HFFc6 (cell line): ENCODE data around the gene TNS3. TPM values are rescaled to one million over a fixed set of nuclear protein-coding genes. Genes with fewer than 3 reads are reported as not detected.
A peak's percentile ranks its signal among the peaks of the same experiment; 100 is the strongest.
"Not testable (repeated sequence)": the region's sequence is repeated elsewhere in the genome, so short reads cannot be mapped to it uniquely, and the experiment has no call there.

Experiments used
- DNase-seq: peaks from one replicate; pipeline ENCODE4 v3.0.0-alpha.2; 2018
- H3K27ac Mint-ChIP-seq: 2 replicates; pipeline ENCODE4 v1.8.0; 2020; ENCODE audit warnings: mild to moderate bottlenecking, mixed read lengths
- H3K27me3 Mint-ChIP-seq: 2 replicates; pipeline ENCODE4 v1.8.0; 2021; ENCODE audit warnings: mild to moderate bottlenecking, moderate library complexity, mixed read lengths; ENCODE audit not compliant: insufficient read depth
- H3K36me3 Mint-ChIP-seq: 2 replicates; pipeline ENCODE4 v1.8.0; 2021; ENCODE audit warnings: low read depth, mixed read lengths
- H3K4me1 Mint-ChIP-seq: 2 replicates; pipeline ENCODE4 v1.8.0; 2020; ENCODE audit warnings: low read depth, mixed read lengths
- H3K4me3 Mint-ChIP-seq: 2 replicates; pipeline ENCODE4 v1.8.0; 2020; ENCODE audit warnings: mild to moderate bottlenecking, moderate library complexity, mixed read lengths
- H3K9me3 Mint-ChIP-seq: 2 replicates; pipeline ENCODE4 v1.8.0; 2020; ENCODE audit warnings: mild to moderate bottlenecking, mixed read lengths
- total RNA-seq, 6 experiments: library from RNA; stranded (reverse); fragmentation: NEBNext Ultra II Directional; extraction: Animal tissue kit (Norgen Biotek cat#: 25700); gene quantifications; 2 replicates in 1 of 6; 3 replicates in 5 of 6; pipeline ENCODE4 v1.2.3, GENCODE V29; 2021
- TF ChIP-seq, protein P1 (sequence below): fragments of 200-600 bp; sonication (generic); IDR thresholded peaks from 2 replicates; pipeline ENCODE4 v1.5.0; 2021; ENCODE audit warnings: antibody characterized with exemption, mild to moderate bottlenecking

The TNS3 gene
- total RNA-seq, 6 experiments from 2014 or later: 50.8 to 77.0 (median 67.8) TPM

DNA sequence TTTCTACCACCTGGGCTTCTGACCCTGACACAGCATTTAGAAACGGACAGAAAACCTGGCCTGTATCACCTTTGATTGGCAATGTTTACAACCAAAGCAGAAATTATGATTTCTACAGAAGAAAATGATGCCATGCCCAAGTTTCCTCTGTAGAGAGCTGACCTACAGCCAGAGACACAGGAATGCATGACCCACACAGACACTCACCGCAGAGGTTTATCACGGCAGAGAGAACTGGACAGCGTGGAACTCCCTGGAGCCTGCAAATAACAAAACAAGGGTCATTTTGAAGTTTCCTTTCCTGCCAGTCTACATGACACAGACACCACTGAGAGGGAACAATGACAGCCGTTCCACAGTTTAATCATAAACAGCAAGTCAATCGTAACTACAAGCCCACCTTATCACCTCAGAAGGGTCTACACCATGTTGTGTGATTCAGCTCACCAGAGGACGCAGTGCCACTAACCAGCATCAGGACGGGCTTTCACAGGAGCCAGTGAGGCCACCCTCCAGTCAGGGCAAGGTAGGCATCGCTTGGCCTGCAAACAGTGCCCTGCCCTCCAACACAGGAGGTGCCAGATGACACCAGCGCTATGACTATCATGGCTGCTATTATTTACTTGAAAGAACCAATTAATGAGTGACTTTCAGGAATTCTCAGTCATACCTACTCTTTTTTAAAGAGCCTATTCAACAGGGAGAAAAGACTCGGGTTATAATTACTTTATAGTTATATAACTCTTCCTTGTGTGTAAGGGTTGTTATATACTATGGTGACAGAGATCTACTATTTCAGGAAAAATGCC, 139.9 kb downstream of the TNS3 start:
- Mint-ChIP-seq H3K9me3 (no peaks in the 10 kb centered on the region), H3K4me1 (peaks cover 41% of the 10 kb centered on the region), H3K4me3 (no peak overlapping the region), H3K27me3 (no peaks in the 10 kb centered on the region; the same call in none of the 2 replicates), H3K36me3 (peaks cover 11% of the 10 kb centered on the region), H3K27ac (no peak overlapping the region)
- DNase-seq: no peak
- TF ChIP-seq, protein P1, sequence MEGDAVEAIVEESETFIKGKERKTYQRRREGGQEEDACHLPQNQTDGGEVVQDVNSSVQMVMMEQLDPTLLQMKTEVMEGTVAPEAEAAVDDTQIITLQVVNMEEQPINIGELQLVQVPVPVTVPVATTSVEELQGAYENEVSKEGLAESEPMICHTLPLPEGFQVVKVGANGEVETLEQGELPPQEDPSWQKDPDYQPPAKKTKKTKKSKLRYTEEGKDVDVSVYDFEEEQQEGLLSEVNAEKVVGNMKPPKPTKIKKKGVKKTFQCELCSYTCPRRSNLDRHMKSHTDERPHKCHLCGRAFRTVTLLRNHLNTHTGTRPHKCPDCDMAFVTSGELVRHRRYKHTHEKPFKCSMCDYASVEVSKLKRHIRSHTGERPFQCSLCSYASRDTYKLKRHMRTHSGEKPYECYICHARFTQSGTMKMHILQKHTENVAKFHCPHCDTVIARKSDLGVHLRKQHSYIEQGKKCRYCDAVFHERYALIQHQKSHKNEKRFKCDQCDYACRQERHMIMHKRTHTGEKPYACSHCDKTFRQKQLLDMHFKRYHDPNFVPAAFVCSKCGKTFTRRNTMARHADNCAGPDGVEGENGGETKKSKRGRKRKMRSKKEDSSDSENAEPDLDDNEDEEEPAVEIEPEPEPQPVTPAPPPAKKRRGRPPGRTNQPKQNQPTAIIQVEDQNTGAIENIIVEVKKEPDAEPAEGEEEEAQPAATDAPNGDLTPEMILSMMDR: no peak

DNA sequence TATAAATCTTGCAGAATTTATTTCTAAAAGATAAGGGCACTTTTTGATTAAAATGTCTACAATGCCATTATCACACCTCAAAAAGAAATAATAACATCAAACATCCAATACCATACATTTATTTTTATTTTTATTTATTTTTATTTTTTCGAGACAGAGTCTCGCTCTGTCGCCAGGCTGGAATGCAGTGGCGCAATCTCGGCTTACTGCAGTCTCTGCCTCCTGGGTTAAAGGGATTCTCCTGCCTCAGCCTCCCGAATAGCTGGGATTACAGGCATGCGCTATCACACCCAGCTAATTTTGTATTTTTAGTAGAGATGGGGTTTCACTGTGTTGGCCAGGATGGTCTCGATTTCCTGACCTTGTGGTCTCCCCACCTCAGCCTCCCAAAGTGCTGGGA, 140.9 kb downstream of the TNS3 start:
- not testable (repeated sequence) for H3K27me3 Mint-ChIP-seq, H3K9me3 Mint-ChIP-seq, H3K4me3 Mint-ChIP-seq, H3K36me3 Mint-ChIP-seq, DNase-seq, H3K27ac Mint-ChIP-seq
- H3K4me1 Mint-ChIP-seq: peaks cover 41% of the 10 kb centered on the region

DNA sequence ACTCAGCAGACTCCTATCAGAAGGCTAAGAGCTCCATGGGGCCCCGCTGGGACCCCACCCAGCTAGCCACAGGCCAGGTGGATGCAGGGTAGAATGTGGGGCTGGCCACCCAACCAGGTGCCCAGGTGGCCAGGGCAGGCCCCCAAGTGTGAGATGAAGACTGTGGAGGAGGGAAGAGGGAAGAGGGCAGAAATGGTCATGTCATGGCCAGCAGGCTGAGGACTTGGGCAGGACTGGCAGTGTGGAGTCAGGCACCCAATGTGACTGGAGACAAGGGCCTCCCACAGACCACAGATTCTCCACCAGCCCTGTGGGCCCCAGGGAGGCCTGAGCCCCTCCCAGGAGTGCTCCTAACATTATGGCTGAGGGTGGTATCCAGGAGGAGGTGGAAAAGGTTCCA, 141.6 kb downstream of the TNS3 start:
- Mint-ChIP-seq H3K9me3 (no peaks in the 10 kb centered on the region), H3K36me3 (peaks cover 9% of the 10 kb centered on the region; the same call in 1 of the 2 replicates), H3K4me1 (peaks cover 40% of the 10 kb centered on the region), H3K27ac (no peak overlapping the region; the same call in 1 of the 2 replicates), H3K27me3 (no peaks in the 10 kb centered on the region; the same call in 1 of the 2 replicates), H3K4me3 (no peak overlapping the region)
- DNase-seq: no peak
- TF ChIP-seq, protein P1: no peak

GRCh38 chr7:47439181-47439667, 142.7 kb downstream of the TNS3 start:
- DNase-seq: no peak
- Mint-ChIP-seq H3K27me3 (no peaks in the 10 kb centered on the region; the same call in 1 of the 2 replicates), H3K4me3 (no peak overlapping the region), H3K36me3 (peaks cover 9% of the 10 kb centered on the region; the same call in 1 of the 2 replicates), H3K4me1 (peaks cover 30% of the 10 kb centered on the region), H3K27ac (no peak overlapping the region), H3K9me3 (no peaks in the 10 kb centered on the region)
- TF ChIP-seq, protein P1: no peak

GRCh38 chr7:47438411-47439029, 143.4 kb downstream of the TNS3 start:
- Mint-ChIP-seq H3K36me3 (peaks cover 9% of the 10 kb centered on the region; the same call in 1 of the 2 replicates), H3K4me1 (peaks cover 26% of the 10 kb centered on the region), H3K9me3 (no peaks in the 10 kb centered on the region)

More at GRCh38 chr7:47438411-47439029, 143.4 kb downstream of the TNS3 start:
- TF ChIP-seq, protein P1: no peak
- Mint-ChIP-seq H3K4me3 (no peak overlapping the region), H3K27me3 (no peaks in the 10 kb centered on the region; the same call in 1 of the 2 replicates), H3K27ac (peak overlapping the region; percentile 6; the same call in 1 of the 2 replicates)
- DNase-seq: no peak
